NK-92 (cell line): ENCODE data around the gene SEMA6A.

Experiments
- DNase-seq: peaks from one replicate; lab custom pipeline; 2025; ENCODE audit not compliant: unreplicated experiment; lab: John Stamatoyannopoulos, UW

Gene SEMA6A

DNA sequence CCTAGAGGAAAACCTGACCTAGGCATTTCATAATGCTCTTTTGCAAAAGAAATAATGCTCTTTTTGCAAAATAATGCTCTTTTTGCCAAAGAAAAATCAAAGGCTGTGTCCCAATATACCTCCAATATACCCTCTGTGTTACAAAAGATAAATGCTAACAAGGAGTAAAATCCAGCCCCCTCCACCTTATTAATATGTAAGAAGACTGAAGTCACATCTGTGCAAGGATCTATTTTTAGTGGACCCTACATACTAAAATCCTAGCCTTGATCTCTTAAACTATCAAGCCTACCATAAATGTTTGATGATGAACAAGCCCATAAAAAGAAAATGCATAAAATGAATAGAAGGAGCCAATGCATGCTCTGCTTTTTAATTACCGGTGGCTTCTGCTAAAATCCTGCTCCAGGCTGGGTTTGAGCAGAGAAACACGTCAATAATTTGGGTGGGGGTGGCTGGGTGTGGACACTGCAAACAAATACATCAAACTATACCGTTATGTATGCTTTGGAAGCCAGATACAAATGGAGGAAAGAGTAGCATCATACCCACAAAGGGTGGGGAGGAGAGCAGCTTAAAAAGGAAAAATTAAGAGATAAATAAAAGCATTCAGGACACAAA is 131.6 kb downstream of the SEMA6A start:
- no peak for DNase-seq

DNA sequence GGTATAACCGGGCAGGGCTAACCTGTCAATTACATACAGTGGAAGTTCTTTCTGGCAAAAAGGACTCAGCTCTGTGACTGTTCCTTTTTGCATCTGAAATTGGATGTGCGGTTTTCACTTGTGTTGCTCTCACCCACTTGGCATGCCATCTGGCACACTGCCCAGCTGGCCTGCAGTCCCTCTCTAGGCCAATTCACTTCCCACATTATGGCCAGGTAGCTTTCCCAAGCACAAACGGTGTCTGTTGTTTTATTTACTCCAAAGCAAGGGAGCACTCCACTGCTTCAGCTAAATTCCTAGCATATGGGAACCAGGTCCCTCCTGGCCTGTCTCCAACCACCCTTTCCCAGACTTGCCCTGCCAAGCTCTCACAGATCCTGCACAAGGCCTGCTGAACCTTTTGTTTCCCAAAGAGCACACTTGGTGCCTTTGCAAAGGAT is 132.5 kb downstream of the SEMA6A start:
- no peak for DNase-seq

DNA sequence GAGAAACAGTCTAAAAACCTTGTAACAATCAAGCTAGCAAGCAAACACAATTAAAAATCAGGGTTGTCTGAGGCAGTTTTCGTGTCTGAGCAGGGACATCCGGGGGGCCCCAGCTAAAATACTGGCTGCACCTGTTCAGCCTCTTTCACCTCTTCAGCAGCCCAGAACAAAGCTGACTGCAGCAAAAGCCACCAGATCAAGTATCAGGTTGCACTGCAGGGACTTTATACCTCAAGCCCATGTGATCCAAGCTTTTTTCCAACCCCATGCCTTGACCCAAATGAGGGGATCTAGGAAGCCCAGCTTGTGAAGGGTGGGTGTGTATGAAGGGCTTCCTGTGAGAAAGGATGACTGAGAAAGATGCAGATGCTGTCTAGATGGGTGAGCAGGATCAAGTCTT is 133.4 kb downstream of the SEMA6A start:
- DNase-seq: no peak

DNA sequence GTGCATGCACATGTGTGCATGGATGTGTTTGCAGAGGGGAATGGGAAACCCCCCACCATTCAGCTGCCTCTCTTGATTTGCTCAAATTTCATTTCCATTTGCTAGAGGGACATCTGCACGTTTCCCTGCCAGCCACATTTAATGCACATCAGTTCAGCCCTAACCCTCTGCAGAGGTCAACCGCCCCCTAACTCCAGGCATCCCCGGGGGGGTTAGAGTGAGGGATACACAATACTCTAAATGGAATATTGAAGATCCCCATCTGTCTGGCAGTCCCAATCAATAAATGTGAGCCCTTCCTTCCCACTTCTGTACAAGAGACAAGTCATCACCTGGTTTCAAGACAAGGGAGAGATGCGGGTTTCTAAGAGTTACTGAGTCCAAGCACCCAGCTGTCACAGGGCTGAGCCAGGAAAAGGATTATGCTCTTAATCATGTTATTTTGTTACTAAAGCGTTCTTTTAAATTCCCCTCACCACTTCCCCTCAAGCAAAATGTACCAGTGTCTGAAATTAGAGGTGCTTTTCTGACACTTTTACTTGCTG is 134.1 kb downstream of the SEMA6A start:
- DNase-seq: no peak

DNA sequence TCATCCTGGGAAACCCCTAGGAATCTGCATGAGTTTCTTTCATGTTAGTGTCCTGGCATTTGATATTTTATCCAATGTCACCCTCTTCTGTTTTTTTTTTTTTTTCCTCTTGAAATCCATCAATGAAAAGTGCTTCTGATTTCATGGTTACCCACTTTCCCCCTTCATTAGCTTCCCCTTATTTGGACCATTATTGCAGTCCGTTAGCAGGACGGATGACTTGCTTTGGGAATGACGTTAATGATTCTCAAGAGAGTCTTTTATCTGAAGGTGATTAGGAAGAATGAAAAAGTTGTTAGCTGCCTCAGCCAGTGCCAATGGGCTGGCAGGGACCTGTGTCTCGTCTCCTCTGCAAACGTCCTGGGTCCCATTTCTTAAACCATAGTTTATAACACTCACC is 134.7 kb downstream of the SEMA6A start:
- no peak for DNase-seq

DNA sequence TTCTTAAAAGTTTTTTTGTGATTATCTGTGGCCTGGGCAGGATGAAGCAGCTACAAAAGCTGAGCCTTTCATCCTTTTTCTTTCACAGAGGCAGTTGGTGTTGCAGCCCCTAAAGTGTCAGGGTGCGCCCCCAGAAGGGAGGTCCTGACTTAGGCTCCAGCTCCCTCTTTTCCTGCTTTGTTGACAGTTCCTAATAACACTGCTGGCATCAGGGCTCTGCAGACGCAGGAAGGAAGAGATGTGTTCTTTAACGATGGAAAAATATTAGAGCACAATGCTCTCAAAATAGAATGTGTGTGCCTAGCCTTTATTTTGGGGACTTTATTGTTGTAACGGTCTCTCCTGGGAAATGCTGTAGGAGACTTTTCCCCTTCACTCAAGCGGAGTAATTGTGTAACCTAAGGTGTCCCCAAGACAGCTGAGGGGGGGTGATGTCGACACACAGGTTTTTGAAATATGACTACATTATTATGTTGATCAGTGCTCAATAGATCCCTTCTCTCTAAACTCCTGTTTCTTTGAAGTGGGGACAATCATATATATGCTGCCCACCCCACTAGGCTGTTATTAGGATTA is 135.6 kb downstream of the SEMA6A start:
- DNase-seq: no peak

DNA sequence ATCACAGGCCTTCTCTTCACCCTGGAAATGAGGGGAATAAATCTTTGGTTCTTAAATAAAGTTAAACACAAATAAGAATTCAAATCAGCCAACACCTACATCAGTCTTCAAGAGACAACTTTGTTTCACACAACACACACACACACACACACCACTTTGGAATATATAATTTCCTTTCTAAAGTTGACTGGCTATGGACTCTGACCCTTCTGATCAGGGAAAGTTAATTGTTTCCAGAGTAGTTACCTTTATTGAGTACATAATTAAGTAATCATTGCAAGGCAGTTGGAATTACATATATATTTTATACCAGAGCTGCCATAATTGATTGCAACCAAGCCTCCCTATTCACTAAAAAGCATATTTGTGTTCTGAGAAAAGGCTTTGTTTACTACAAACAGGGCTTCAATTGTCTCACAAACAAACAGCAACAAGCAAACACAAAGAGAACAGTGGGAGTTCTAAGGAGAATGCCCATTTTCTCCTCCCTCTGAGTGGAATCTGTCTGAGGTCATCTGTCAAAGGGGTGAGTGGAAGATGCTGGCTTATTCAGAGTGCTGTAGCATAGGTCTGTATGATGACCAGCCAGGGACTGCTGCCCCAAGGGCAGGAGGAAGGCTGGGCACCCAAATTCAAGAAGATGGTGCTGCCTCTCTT is 136.6 kb downstream of the SEMA6A start:
- no peak for DNase-seq

DNA sequence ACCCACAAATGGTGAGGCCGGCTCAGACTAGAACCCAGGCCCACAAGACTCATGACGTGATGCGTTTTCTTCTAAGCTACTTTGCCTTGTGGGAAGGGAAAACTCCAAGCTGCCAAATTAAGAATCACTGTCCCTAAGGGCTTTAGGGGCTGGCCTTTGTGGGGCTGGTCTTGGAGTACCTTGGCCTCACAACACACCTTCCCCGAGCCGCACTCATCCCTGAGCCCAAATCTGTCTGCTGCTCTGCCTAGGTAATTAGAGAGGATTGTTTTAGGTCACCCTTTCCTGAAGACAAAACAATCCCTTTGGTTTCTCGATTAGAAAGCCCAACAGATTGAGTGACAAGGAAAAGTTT is 137.3 kb downstream of the SEMA6A start:
- no peak for DNase-seq

DNA sequence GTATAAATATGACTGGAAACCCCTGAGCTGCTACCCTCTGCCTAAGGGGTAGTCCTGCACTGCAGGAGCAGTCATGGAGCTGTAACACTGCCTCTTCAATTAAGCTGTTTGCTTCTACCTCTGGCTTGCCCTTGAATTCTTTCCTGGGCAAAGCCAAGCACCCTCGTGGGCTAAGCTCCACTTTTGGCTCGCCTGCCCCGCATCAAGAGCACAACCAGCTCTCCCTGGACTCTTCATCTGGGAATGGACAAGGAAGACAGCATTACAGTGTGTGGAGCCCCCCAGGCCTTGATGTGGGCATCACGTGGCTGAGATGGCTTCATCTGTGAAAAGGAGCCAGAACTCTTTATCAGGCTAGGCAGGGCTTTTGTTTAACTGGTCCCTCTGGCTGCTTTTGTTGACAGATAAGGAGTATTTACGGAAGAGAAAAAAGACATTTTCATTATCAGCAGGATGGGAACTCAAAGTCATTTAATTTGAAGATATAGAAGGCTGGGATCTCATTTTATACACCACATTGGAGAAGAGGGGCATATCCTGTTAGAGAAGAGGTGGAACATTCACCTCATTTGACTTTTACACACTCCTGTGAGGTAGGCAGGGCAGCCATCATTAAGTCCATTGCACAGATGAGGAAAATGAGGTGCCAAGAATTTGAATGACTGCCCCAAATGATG is 137.8 kb downstream of the SEMA6A start:
- DNase-seq: no peak

DNA sequence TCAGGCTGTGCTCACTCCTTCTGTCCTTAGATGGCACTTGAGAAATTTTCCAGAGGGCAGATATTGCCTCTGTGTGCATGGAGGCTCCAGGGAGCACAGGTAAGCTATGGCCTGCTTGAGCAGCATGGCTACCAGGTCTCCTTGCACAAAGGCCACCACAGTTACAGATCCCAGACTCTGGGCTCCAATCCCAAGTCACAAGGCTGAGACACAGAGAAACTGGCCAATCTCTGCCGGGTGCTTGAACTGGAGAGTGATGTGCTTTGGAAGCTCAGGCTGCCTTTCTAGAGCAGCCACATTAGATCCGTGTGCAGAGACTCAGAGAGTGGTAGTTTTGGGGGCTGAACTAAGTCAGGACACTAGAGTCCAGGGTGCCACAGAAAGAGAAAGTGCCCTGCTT is 145.7 kb downstream of the SEMA6A start:
- DNase-seq: no peak

DNA sequence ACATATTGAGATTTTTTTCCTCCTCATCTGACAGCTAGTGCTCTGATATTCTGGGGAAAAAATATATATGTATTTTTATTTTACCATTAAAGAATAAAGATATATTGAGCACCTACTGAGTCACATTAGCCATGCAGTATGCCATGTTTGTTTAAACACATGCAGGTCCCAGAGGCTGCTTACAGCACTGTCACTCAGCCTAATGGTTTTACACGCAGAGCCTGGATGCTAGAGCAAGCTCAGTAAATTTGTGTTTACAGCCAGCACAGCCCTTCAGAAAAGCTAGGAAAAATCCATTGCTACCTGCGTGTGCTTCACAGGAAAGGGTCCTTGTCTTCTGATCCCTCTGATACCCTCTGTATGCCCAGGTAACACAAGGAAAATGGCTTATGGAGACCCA is 146.2 kb downstream of the SEMA6A start:
- no peak for DNase-seq

DNA sequence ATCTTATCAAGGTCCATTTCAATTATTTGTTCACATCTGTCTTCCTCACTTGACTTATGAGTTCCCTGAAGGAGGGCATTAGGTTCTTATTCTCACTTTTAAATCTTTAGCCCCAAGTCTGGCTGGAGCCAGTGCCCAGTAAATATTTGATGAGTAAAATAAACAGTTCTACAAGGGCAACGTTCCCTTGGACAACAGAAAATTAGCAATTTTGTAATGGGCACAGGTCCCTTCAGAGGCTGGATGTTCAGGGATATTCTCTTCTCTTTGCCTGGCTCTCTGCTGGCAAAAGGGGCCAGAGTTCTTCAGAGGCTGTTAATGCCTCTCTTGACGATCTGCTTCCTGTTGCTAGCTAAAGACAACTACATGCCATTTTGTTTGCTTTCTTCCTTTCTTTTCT is 149.7 kb downstream of the SEMA6A start:
- no peak for DNase-seq

DNA sequence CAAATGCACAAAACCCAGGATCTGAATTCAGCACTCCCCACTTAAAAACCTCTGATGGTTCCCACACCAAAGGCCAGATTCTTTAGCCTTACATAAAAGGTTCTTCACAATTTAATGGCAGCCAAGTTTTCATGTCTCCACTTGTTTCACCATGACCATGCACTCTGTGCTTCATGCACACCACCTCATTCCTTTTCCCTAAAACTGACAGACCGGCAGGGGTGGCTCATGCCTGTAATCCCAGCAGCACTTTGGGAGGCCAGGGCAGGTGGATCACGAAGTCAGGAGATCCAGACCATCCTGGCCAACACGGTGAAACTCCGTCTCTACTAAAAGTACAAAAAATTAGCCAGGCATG is 150.4 kb downstream of the SEMA6A start:
- DNase-seq: no peak

DNA sequence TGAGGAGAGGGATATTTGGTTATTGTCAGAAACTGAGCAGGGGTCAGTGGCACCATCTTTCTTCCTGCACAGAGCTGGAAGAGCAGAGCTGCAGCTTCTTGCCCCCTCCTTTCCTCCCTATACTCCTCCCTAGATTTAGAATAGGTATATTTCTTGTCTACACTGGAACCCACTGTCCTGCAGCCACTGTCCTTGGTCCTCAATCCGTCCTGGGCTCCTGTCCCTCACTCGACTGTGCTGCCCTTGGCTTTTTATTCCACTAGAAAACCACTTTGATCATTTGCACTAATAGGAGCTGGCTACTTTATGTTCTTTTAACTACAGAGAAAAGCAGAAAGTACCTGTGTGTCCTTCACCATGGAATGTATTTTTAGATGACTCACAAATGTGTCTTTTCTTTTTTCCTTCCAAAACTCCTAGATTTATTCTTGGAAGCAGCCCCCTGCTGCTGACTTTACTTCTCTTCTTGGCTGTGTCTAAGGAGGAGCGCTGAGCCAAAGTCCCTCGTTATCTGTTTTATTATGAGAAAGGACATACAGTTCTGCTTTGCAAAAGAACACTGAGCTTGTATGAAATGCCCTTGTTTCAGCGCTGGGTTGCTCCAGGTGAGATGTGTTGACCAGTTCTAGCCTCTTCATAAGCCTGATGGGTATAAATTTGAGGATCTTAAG is 150.9 kb downstream of the SEMA6A start:
- DNase-seq: no peak

DNA sequence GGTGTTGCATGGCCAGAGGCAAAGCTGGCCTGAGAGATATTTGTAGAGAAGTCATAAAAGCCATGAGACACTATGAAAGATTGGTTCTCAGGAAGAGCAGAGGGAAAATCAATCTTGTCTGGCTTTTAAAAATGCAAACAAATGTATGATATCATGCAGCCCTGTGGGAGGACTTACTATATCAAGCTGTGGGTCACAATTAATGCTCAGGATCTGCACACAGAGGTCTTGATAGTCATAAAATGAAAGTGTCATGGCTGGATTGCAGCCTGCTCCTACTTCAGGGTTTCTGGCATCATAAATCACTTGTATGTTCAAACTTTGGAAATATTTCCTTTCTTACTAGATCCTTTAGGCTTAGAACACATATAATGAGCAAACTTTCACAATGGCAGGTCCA is 151.5 kb downstream of the SEMA6A start:
- no peak for DNase-seq

DNA sequence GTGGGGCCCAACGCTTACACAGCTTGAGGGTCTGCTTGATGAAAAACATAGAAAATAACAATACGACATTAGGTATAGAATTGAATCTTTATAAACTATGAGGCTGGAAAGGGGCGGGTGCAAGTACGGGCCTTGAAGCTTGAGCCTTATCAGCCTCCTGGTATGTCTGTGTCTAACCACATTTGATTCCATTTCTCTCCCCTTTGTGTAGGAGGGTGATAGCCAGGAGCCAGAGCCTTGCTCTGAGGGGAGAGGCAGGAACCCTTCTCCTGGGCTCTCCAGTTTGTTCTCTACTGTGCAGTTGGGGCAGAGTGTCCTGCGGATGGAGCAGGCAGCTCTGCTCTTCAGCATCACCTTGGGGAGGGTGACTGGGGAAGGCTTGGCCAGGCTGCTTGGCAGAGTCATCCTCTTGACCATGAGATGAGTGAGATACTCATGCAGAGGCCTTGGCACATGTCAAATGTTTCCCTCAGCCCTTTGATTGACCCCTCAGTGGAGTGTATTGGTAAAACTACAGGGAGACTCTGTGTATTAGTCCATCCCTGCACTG is 153.5 kb downstream of the SEMA6A start:
- no peak for DNase-seq

DNA sequence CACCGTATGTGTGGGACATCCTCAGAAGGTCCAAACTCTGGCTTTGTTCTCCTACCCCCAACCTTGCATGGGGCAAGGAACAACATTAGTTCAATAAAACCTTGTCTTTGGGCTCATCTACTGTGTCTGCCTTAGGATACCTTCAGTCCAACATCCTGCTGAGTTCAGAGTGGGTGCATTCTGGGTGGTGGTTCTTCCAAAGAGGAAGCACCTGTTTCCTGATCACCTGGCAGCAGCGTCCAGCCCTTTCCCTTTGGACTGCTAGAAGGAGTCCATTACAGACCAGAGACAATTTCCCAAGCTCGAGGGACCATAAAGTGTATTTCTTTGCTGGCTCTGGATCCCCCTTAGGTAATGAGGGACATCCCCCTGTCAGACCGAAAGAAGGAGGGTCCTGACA is 154.1 kb downstream of the SEMA6A start:
- DNase-seq: no peak

DNA sequence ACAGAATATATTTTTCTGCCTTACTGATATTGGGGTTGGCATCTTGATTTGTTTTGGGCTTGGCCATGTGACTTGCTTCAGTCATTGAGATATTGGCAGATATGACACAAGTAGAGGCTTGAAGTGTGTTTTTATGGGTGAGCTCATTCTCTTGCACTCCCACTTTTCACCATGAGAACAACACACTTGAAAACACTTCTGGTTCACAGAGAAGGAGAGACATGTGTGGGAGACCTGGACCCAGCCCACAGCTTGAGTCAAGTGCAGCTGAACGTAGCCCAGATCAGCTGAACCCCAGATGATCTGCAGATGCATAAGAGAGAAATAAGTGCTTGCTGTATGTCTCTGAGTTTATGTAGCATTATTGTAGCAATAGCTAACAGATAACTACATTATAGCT is 155.4 kb downstream of the SEMA6A start:
- no peak for DNase-seq

DNA sequence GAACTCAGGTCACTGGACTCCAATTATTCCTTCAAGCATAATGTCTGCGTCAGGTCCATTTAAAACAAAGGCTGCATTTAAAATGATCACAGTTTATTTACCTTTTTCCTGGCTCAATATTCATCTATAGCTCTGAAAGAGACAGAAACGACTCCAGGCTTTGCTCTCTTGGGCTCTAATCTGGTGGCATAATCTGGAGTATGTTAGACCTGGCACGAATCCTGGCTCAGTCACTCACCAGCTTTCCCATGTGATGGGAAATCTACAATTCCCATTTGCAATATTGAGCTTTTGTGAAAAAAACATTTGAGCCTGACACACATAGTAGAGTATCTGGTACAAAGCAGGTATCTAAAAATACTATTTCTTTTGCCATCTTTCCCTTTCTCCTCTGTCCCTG is 155.8 kb downstream of the SEMA6A start:
- DNase-seq: no peak

DNA sequence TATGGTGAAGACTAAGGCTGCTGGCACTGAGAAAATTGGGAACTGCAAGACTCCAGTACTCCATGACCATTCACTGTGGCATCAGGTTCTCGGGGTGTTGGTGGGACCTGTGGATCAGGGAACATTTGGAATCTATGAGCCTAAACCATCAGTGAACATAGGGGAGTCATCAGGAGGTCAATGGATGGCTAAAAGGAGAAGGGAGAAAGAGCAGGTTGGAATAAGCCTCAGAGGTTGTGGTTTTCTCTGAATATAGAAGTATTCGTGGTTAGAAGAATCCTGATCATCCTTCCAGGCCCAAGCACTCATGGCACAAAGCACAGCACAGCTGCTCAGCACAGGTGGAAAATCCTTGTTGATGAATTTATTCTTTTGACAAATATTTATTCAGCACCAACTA is 156.6 kb downstream of the SEMA6A start:
- no peak for DNase-seq

DNA sequence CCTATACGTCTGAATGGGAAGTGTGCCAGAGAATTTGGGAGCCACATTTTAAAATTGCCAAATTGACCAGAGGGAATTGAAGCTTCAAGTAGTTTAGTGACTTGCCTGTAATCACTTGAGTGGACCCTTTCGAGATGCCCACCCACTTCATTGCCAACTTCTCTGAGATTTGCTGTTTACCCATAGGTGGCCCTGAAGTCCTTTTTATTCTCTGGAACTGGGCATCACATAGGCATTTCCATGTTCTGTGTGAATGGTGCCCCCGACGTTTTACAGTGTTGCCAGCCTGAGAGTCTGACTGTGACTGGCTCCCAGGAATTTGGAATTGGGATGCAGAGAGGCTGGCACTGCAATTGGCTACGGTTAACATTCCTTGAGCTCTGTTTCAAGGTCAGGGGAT is 158.6 kb downstream of the SEMA6A start:
- DNase-seq: no peak
